Subcutaneous abdominal adipose tissue (tissue), 5 donors: Measurements from ENCODE around the gene OMA1.
A peak's percentile ranks its signal among the peaks of the same experiment; 100 is the strongest.
"Not testable (repeated sequence)": the region's sequence is repeated elsewhere in the genome, so short reads cannot be mapped to it uniquely, and the experiment has no call there.

Source experiments
- H3K27ac ChIP-seq: one replicate; pipeline ENCODE4 v1.7.0; 2013; ENCODE audit warnings: low read depth, mild to moderate bottlenecking, inconsistent platforms, low read length, moderate library complexity
- H3K27me3 ChIP-seq, 5 donors: one replicate each; pipeline ENCODE4 v1.7.0; 2013; ENCODE audit warnings: low read length in 5 of 5, inconsistent platforms in 1 of 5; ENCODE audit not compliant: control insufficient read depth in 5 of 5, insufficient read depth in 4 of 5
- H3K36me3 ChIP-seq, 5 donors: one replicate each; pipeline ENCODE4 v1.7.0; 2013; ENCODE audit warnings: low read length in 5 of 5; ENCODE audit not compliant: control insufficient read depth in 5 of 5, insufficient read depth in 5 of 5
- H3K4me1 ChIP-seq, 5 donors: one replicate each; pipeline ENCODE4 v1.7.0; 2013; ENCODE audit warnings: low read length in 5 of 5, mild to moderate bottlenecking in 3 of 5, moderate library complexity in 1 of 5; ENCODE audit not compliant: control insufficient read depth in 5 of 5, insufficient read depth in 5 of 5
- H3K4me3 ChIP-seq, 5 donors: one replicate each; pipeline ENCODE4 v1.7.0; 2013; ENCODE audit warnings: low read length in 5 of 5, low read depth in 1 of 5
- H3K9ac ChIP-seq, 5 donors: one replicate each; pipeline ENCODE4 v1.7.0; 2013; ENCODE audit warnings: low read length in 5 of 5, mild to moderate bottlenecking in 4 of 5, moderate library complexity in 3 of 5
- H3K9me3 ChIP-seq, 5 donors: one replicate each; pipeline ENCODE4 v1.7.0; 2013; ENCODE audit warnings: low read length in 5 of 5; ENCODE audit not compliant: control insufficient read depth in 5 of 5
- donor health status: healthy.
- donor health status: healthy.
- donor health status: healthy.
- donor health status: healthy.
- donor health status: healthy.

OMA1 gene

GRCh38 chr1:58563715-58564114 lies 17.2 kb upstream of the OMA1 start:
- not testable (repeated sequence) for H3K9ac ChIP-seq, H3K4me3 ChIP-seq, H3K27me3 ChIP-seq, H3K36me3 ChIP-seq, H3K9me3 ChIP-seq, H3K27ac ChIP-seq, H3K4me1 ChIP-seq

GRCh38 chr1:58561633-58562032 lies 15.1 kb upstream of the OMA1 start:
- Histone ChIP-seq H3K4me1 (no peaks in the 10 kb centered on the region), H3K36me3 (no peaks in the 10 kb centered on the region), H3K27me3 (no peaks in the 10 kb centered on the region), H3K9me3 (peaks cover 0 to 7% (median 0%) of the 10 kb centered on the region in 5 donors), H3K9ac (no peak overlapping the region), H3K4me3 (no peak overlapping the region), H3K27ac (no peak overlapping the region)

- Histone ChIP-seq H3K9me3 (peaks cover 0 to 2% (median 0%) of the 10 kb centered on the region in 5 donors), H3K36me3 (no peaks in the 10 kb centered on the region), H3K4me3 (no peak overlapping the region), H3K4me1 (no peaks in the 10 kb centered on the region), H3K27ac (no peak overlapping the region), H3K27me3 (peaks cover 0 to 3% (median 0%) of the 10 kb centered on the region in 5 donors), H3K9ac (no peak overlapping the region)
Observed at GRCh38 chr1:58555393-58555792, 8.9 kb upstream of the OMA1 start.

GRCh38 chr1:58551186-58552140 lies 4.9 kb upstream of the OMA1 start:
- H3K36me3 ChIP-seq = no peaks in the 10 kb centered on the region
- no peak overlapping the region for H3K4me3 ChIP-seq
- H3K9me3 ChIP-seq = no peaks in the 10 kb centered on the region
- peaks cover 0 to 3% (median 0%) of the 10 kb centered on the region in 5 donors for H3K27me3 ChIP-seq
- no peak overlapping the region for H3K27ac ChIP-seq
- peaks cover 0 to 5% (median 3%) of the 10 kb centered on the region in 5 donors for H3K4me1 ChIP-seq
- H3K9ac ChIP-seq = no peak overlapping the region

- H3K9ac ChIP-seq, H3K27me3 ChIP-seq, H3K9me3 ChIP-seq, H3K27ac ChIP-seq, H3K4me3 ChIP-seq, H3K36me3 ChIP-seq: not testable (repeated sequence)
- H3K4me1 ChIP-seq = peaks cover 2 to 18% (median 13%) of the 10 kb centered on the region in 5 donors
Observed at GRCh38 chr1:58549291-58549690, 2.8 kb upstream of the OMA1 start.

- Histone ChIP-seq H3K9ac (no peak overlapping the region), H3K27ac (no peak overlapping the region), H3K9me3 (no peaks in the 10 kb centered on the region), H3K36me3 (no peaks in the 10 kb centered on the region), H3K4me3 (no peak overlapping the region), H3K4me1 (peaks cover 2 to 18% (median 13%) of the 10 kb centered on the region in 5 donors), H3K27me3 (peaks cover 0 to 3% (median 0%) of the 10 kb centered on the region in 5 donors)
Observed at GRCh38 chr1:58548371-58548770, 1.8 kb upstream of the OMA1 start.

- peak overlapping the region; percentile 83 to 98 (median 95) for H3K9ac ChIP-seq
- no peaks in the 10 kb centered on the region for H3K27me3 ChIP-seq
- H3K9me3 ChIP-seq = no peaks in the 10 kb centered on the region
- H3K36me3 ChIP-seq = no peaks in the 10 kb centered on the region
- peak overlapping the region; percentile 73 to 95 (median 83) for H3K4me3 ChIP-seq
- peak overlapping the region; percentile 99 for H3K27ac ChIP-seq
- peaks cover 2 to 18% (median 13%) of the 10 kb centered on the region in 5 donors for H3K4me1 ChIP-seq
Observed at GRCh38 chr1:58545591-58546519, 671 bp downstream of the OMA1 start.

- peaks cover 2 to 18% (median 13%) of the 10 kb centered on the region in 5 donors for H3K4me1 ChIP-seq
- no peaks in the 10 kb centered on the region for H3K9me3 ChIP-seq
- peaks cover 0 to 7% (median 0%) of the 10 kb centered on the region in 5 donors for H3K36me3 ChIP-seq
- H3K9ac ChIP-seq = peak overlapping the region in 1 of 5 donors; percentile 13
- no peak overlapping the region for H3K27ac ChIP-seq
- H3K4me3 ChIP-seq = no peak overlapping the region
- H3K27me3 ChIP-seq = no peaks in the 10 kb centered on the region
Observed at GRCh38 chr1:58543260-58543659, 3.3 kb downstream of the OMA1 start.

- H3K27me3 ChIP-seq = no peaks in the 10 kb centered on the region
- H3K4me3 ChIP-seq = no peak overlapping the region
- no peak overlapping the region for H3K27ac ChIP-seq
- H3K4me1 ChIP-seq = no peaks in the 10 kb centered on the region
- no peak overlapping the region for H3K9ac ChIP-seq
- H3K36me3 ChIP-seq = peaks cover 0 to 15% (median 0%) of the 10 kb centered on the region in 5 donors
- H3K9me3 ChIP-seq = no peaks in the 10 kb centered on the region
Observed at GRCh38 chr1:58539553-58539952, 7.0 kb downstream of the OMA1 start.
